Activated T-cell treated with anti-CD3 and anti-CD28 coated beads, Interleukin-2, amount 50 U/mL, for 72 hours (primary cell): ENCODE measurements around the gene LRRC8D. TPM values are rescaled to one million over a fixed set of nuclear protein-coding genes. Genes with fewer than 3 reads are reported as not detected.
A peak's percentile ranks its signal among the peaks of the same experiment; 100 is the strongest.
"Not testable (repeated sequence)": the region's sequence is repeated elsewhere in the genome, so short reads cannot be mapped to it uniquely, and the experiment has no call there.

Source experiments
- ATAC-seq, 2 donors: fragments of 150-1000 bp; cut with Tn5 transposase; replicated peaks in 1 of 2; 2 replicates each; pipeline ENCODE4 v1.10.0; 2021; ENCODE audit warnings: moderate library complexity in 2 of 2, mild to moderate bottlenecking in 1 of 2
- DNase-seq, 2 donors: peaks; one replicate each; pipeline ENCODE4 v3.0.0; 2021 to 2022; ENCODE audit warnings: mixed read lengths in 1 of 2
- H3K27ac Mint-ChIP-seq: one replicate; pipeline ENCODE4 v1.8.0; 2022; ENCODE audit warnings: mild to moderate bottlenecking, moderate library complexity, mixed read lengths
- H3K27me3 Mint-ChIP-seq: one replicate; pipeline ENCODE4 v1.8.0; 2022; ENCODE audit warnings: low read depth, mixed read lengths
- H3K36me3 Mint-ChIP-seq, 2 donors: one replicate each; pipeline ENCODE4 v1.8.0; 2022; ENCODE audit warnings: mixed read lengths in 2 of 2, mild to moderate bottlenecking in 1 of 2; ENCODE audit not compliant: insufficient read depth in 2 of 2
- H3K4me1 Mint-ChIP-seq: one replicate; pipeline ENCODE4 v1.8.0; 2022; ENCODE audit warnings: low read depth, mixed read lengths
- H3K4me3 Mint-ChIP-seq, 2 donors: one replicate each; pipeline ENCODE4 v1.8.0; 2022; ENCODE audit warnings: mild to moderate bottlenecking in 2 of 2, mixed read lengths in 2 of 2, moderate library complexity in 2 of 2
- H3K9me3 Mint-ChIP-seq, 2 donors: one replicate each; pipeline ENCODE4 v1.8.0; 2022; ENCODE audit warnings: mixed read lengths in 2 of 2
- total RNA-seq, 2 donors: library from RNA; stranded (reverse); gene quantifications; one replicate each; pipeline ENCODE4 v1.2.3, GENCODE V29; 2022

Gene LRRC8D
- 10 to 100 TPM; 29.2 to 44.8 TPM for total RNA-seq

GRCh38 chr1:89820422-89821321, at the start of gene LRRC8D:
TSS of gene LRRC8D (plus strand) at chr1:89821032. CDS start at chr1:89933069, 112,037 bp downstream.
- peak; percentile 88 to 91 for ATAC-seq
- Mint-ChIP-seq H3K4me1 (peaks cover 44% of the 10 kb centered on the region), H3K4me3 (peak within 1 kb of the TSS; percentile 90 to 95), H3K9me3 (no peaks in the 10 kb centered on the region), H3K27ac (peak within 1 kb of the TSS; percentile 75), H3K36me3 (peaks cover 0 to 2% of the 10 kb centered on the region in 2 donors), H3K27me3 (peaks cover 5% of the 10 kb centered on the region)
- peak; percentile 84 to 85 for DNase-seq

- Mint-ChIP-seq H3K4me3 (no peak overlapping the region), H3K36me3 (no peaks in the 10 kb centered on the region), H3K27ac (no peak overlapping the region)
Measured at GRCh38 chr1:89771991-89772560, 48.8 kb upstream of the LRRC8D start.

GRCh38 chr1:89776104-89776503, 44.7 kb upstream of the LRRC8D start:
- DNase-seq, H3K36me3 Mint-ChIP-seq, H3K9me3 Mint-ChIP-seq, H3K4me3 Mint-ChIP-seq, H3K27me3 Mint-ChIP-seq, H3K27ac Mint-ChIP-seq, ATAC-seq: not testable (repeated sequence)
- H3K4me1 Mint-ChIP-seq = peaks cover 51% of the 10 kb centered on the region

More at GRCh38 chr1:89771991-89772560, 48.8 kb upstream of the LRRC8D start:
- ATAC-seq (no peak), DNase-seq (no peak)
- Mint-ChIP-seq H3K4me1 (peaks cover 20% of the 10 kb centered on the region), H3K9me3 (no peaks in the 10 kb centered on the region), H3K27me3 (no peaks in the 10 kb centered on the region)

GRCh38 chr1:89777271-89777670, 43.6 kb upstream of the LRRC8D start:
- not testable (repeated sequence) for H3K27me3 Mint-ChIP-seq, DNase-seq, H3K4me3 Mint-ChIP-seq, ATAC-seq, H3K9me3 Mint-ChIP-seq, H3K36me3 Mint-ChIP-seq, H3K27ac Mint-ChIP-seq
- H3K4me1 Mint-ChIP-seq = peaks cover 63% of the 10 kb centered on the region

GRCh38 chr1:89779151-89779940, 41.5 kb upstream of the LRRC8D start:
- Mint-ChIP-seq H3K36me3 (no peaks in the 10 kb centered on the region), H3K9me3 (no peaks in the 10 kb centered on the region), H3K27me3 (no peaks in the 10 kb centered on the region), H3K4me1 (peaks cover 67% of the 10 kb centered on the region), H3K27ac (peak overlapping the region; percentile 36), H3K4me3 (peak overlapping the region; percentile 5 to 57)
- ATAC-seq = no peak
- DNase-seq = no peak

GRCh38 chr1:89780721-89781120, 40.1 kb upstream of the LRRC8D start:
- no peaks in the 10 kb centered on the region for H3K36me3 Mint-ChIP-seq
- H3K4me3 Mint-ChIP-seq = peak overlapping the region; percentile 54 to 82
- H3K9me3 Mint-ChIP-seq = no peaks in the 10 kb centered on the region
- H3K27ac Mint-ChIP-seq = peak overlapping the region; percentile 80
- ATAC-seq (peak; percentile 78), DNase-seq (peak; percentile 28 to 37)
- H3K27me3 Mint-ChIP-seq = no peaks in the 10 kb centered on the region
- peaks cover 55% of the 10 kb centered on the region for H3K4me1 Mint-ChIP-seq

GRCh38 chr1:89781494-89782126, 39.2 kb upstream of the LRRC8D start:
- no peaks in the 10 kb centered on the region for H3K27me3 Mint-ChIP-seq
- peak; percentile 70 to 77 for DNase-seq
- H3K27ac Mint-ChIP-seq = peak overlapping the region; percentile 92
- H3K9me3 Mint-ChIP-seq = no peaks in the 10 kb centered on the region
- ATAC-seq = peak; percentile 63 to 68
- H3K4me1 Mint-ChIP-seq = peaks cover 47% of the 10 kb centered on the region
- no peaks in the 10 kb centered on the region for H3K36me3 Mint-ChIP-seq
- H3K4me3 Mint-ChIP-seq = peak overlapping the region; percentile 75 to 82

- Mint-ChIP-seq H3K36me3 (no peaks in the 10 kb centered on the region), H3K27me3 (no peaks in the 10 kb centered on the region), H3K27ac (no peak overlapping the region), H3K9me3 (no peaks in the 10 kb centered on the region), H3K4me3 (no peak overlapping the region), H3K4me1 (peaks cover 9% of the 10 kb centered on the region)
- no peak for ATAC-seq
- DNase-seq = no peak
Measured at GRCh38 chr1:89786628-89787214, 34.1 kb upstream of the LRRC8D start.

GRCh38 chr1:89790592-89790991, 30.2 kb upstream of the LRRC8D start:
- H3K36me3 Mint-ChIP-seq = no peaks in the 10 kb centered on the region
- H3K4me1 Mint-ChIP-seq = no peaks in the 10 kb centered on the region
- H3K27me3 Mint-ChIP-seq = no peaks in the 10 kb centered on the region
- H3K27ac Mint-ChIP-seq = no peak overlapping the region
- H3K4me3 Mint-ChIP-seq = no peak overlapping the region
- DNase-seq (no peak), ATAC-seq (no peak)
- no peaks in the 10 kb centered on the region for H3K9me3 Mint-ChIP-seq

- no peaks in the 10 kb centered on the region for H3K27me3 Mint-ChIP-seq
- no peaks in the 10 kb centered on the region for H3K9me3 Mint-ChIP-seq
- no peak overlapping the region for H3K4me3 Mint-ChIP-seq
Measured at GRCh38 chr1:89791064-89791726, 29.6 kb upstream of the LRRC8D start.

GRCh38 chr1:89794406-89794805, 26.4 kb upstream of the LRRC8D start:
- Mint-ChIP-seq H3K27me3 (no peaks in the 10 kb centered on the region), H3K36me3 (no peaks in the 10 kb centered on the region), H3K27ac (no peak overlapping the region), H3K4me1 (peaks cover 7% of the 10 kb centered on the region), H3K4me3 (no peak overlapping the region), H3K9me3 (no peaks in the 10 kb centered on the region)
- DNase-seq (no peak), ATAC-seq (no peak)

More at GRCh38 chr1:89791064-89791726, 29.6 kb upstream of the LRRC8D start:
- DNase-seq (no peak), ATAC-seq (no peak)
- no peaks in the 10 kb centered on the region for H3K36me3 Mint-ChIP-seq
- no peaks in the 10 kb centered on the region for H3K4me1 Mint-ChIP-seq
- H3K27ac Mint-ChIP-seq = no peak overlapping the region

- not testable (repeated sequence) for DNase-seq, H3K9me3 Mint-ChIP-seq, H3K36me3 Mint-ChIP-seq, ATAC-seq, H3K27ac Mint-ChIP-seq, H3K27me3 Mint-ChIP-seq, H3K4me3 Mint-ChIP-seq
- H3K4me1 Mint-ChIP-seq = peaks cover 18% of the 10 kb centered on the region
Measured at GRCh38 chr1:89795571-89795970, 25.3 kb upstream of the LRRC8D start.
